ENCODE measurements around the gene KCNJ6.

DNA sequence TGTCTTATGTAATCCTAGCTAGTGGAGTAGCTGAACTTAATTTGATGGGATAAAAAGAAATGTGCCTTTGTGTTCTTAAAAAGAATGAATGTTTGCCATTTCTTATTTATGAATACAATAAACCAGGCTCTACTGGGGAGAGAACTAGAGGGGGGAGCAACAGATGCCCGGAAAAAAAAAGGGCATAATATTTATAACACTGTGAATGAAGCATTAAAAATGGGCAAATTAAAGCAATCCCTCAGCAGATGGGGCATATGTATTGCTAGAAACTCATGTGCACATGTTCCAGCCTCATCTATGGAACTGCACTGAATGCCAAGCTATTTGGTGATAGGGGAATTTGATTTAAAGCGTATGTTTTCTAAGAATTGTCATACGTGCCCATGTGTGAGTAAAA, 42.3 kb upstream of the KCNJ6 start:
- TF ChIP-seq, protein P1, sequence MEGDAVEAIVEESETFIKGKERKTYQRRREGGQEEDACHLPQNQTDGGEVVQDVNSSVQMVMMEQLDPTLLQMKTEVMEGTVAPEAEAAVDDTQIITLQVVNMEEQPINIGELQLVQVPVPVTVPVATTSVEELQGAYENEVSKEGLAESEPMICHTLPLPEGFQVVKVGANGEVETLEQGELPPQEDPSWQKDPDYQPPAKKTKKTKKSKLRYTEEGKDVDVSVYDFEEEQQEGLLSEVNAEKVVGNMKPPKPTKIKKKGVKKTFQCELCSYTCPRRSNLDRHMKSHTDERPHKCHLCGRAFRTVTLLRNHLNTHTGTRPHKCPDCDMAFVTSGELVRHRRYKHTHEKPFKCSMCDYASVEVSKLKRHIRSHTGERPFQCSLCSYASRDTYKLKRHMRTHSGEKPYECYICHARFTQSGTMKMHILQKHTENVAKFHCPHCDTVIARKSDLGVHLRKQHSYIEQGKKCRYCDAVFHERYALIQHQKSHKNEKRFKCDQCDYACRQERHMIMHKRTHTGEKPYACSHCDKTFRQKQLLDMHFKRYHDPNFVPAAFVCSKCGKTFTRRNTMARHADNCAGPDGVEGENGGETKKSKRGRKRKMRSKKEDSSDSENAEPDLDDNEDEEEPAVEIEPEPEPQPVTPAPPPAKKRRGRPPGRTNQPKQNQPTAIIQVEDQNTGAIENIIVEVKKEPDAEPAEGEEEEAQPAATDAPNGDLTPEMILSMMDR (IDR thresholded peaks at IDR 0.05; ENCODE audit: low read depth, low read length): no peak
- no peak for TF ChIP-seq EZH2phosphoT487 (IDR thresholded peaks at IDR 0.05; ENCODE audit: low read depth)
